ENCODE data around the gene COL23A1. TPM values are rescaled to one million over a fixed set of nuclear protein-coding genes. Genes with fewer than 3 reads are reported as not detected.

COL23A1 gene
- total RNA-seq, 2 experiments from 2014 or later = 0.10 to 0.18 TPM

DNA sequence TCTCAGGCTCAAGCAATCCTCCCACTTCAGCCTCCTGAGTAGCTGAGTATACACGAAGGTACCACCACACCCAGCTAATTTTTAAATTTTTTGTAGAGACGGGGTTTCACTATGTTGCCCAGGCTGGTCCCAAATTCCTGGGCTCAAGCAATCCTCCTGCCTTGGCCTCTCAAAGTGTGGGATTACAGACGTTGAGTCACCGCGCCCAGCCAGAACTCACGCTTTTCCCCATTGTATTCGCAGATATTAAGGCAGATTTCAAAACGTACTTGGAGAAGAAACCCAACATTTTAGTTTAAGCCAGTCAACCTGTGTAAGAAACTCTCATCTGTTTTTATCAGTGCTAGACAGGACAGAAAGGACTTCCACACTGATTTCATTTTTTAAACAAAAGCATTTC, 26.6 kb downstream of the COL23A1 start:
- H3K27me3 Mint-ChIP-seq = peaks cover 24% of the 10 kb centered on the region
- POLR2A ChIA-PET = no interaction called here
- no peak for DNase-seq
- no peaks in the 10 kb centered on the region for H3K36me3 Mint-ChIP-seq (ENCODE audit: low read depth)
- no peaks in the 10 kb centered on the region for H3K9me3 Mint-ChIP-seq
- no peak overlapping the region for H3K27ac Mint-ChIP-seq
- no peaks in the 10 kb centered on the region for H3K4me1 Mint-ChIP-seq
- CTCF ChIA-PET = no interaction called here
- H3K4me3 Mint-ChIP-seq = no peak overlapping the region

GRCh38 chr5:178561746-178562264, 28.4 kb downstream of the COL23A1 start:
- CTCF ChIA-PET = no interaction called here

DNA sequence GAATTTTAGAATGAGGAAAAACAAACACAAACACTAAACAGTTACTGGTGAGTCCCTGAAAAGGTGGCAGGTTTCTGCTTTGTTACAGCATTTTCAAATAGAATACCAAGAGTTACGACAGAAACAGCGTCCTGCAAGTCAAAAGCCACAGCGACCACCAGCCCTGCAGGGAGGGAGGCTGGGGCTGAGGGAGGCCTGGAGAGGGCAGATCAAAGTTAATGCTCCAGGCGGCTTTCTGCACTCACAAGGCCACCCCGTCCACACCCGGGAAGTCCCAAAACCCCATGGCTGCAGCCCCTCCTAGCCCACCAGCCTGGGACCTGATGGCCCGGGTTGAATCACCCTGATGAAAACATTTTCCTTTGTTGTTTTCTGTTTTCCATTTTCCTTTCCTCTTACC, 29.3 kb downstream of the COL23A1 start:
- POLR2A ChIA-PET = no interaction called here
- Mint-ChIP-seq H3K9me3 (no peaks in the 10 kb centered on the region), H3K4me1 (no peaks in the 10 kb centered on the region), H3K27me3 (peaks cover 20% of the 10 kb centered on the region), H3K36me3 (ENCODE audit: low read depth) (no peaks in the 10 kb centered on the region), H3K27ac (no peak overlapping the region), H3K4me3 (no peak overlapping the region)
- CTCF ChIA-PET = no interaction called here
- no peak for DNase-seq

More at GRCh38 chr5:178561746-178562264, 28.4 kb downstream of the COL23A1 start:
- DNase-seq = no peak
- peaks cover 20% of the 10 kb centered on the region for H3K27me3 Mint-ChIP-seq
- no peaks in the 10 kb centered on the region for H3K4me1 Mint-ChIP-seq
- H3K27ac Mint-ChIP-seq = no peak overlapping the region
- no peaks in the 10 kb centered on the region for H3K36me3 Mint-ChIP-seq (ENCODE audit: low read depth)
- no peaks in the 10 kb centered on the region for H3K9me3 Mint-ChIP-seq
- H3K4me3 Mint-ChIP-seq = no peak overlapping the region
- POLR2A ChIA-PET = no interaction called here

DNA sequence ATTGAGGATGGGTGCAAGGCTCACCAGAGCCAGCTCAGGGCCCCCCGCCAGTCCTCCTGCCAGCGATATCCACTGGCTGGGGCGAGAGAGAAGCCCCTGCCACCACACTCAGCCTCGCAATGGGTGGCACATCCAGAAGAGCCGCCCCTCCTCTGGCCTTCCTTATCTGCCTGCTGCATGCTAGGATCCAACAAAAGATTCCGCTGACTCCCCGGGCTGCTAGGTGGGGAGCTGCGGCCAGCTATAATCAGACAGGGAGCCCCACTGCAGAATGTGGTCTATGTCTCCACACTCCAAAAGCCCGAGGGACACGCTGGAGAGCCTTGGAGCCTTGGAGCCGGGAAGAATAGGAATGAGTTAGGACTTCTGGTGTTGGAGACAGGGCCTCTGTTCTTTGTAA, 32.8 kb downstream of the COL23A1 start:
- ChIA-PET POLR2A (no interaction called here), CTCF (no interaction called here)
- no peaks in the 10 kb centered on the region for H3K9me3 Mint-ChIP-seq
- H3K27ac Mint-ChIP-seq = no peak overlapping the region
- peaks cover 4% of the 10 kb centered on the region for H3K27me3 Mint-ChIP-seq
- no peak overlapping the region for H3K4me3 Mint-ChIP-seq
- DNase-seq = no peak
- no peaks in the 10 kb centered on the region for H3K36me3 Mint-ChIP-seq (ENCODE audit: low read depth)
- no peaks in the 10 kb centered on the region for H3K4me1 Mint-ChIP-seq

DNA sequence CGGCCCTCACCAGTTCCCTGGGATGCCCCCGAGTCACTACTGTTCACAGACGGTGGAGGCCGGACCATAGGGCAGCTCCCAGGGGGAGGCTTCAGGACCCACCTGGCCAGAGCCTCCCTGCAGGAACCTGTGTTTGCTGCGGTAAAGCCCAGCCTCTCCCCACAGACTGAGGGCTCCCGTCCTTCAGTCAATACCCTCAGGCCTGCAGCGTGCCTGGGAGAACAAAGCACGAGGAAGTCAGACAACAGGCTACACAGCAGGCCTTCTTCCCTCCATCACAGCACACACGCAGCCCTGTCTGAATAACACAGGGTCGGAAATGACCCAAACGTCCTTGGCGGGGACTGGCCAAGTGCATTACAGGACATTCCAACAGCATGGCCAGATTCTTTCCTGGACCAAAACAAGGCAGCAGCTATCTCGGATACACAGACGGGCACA, 34.4 kb downstream of the COL23A1 start:
- POLR2A ChIA-PET = no interaction called here
- no peak overlapping the region for H3K27ac Mint-ChIP-seq
- CTCF ChIA-PET = interaction anchor here (1.5 kb wide), 1 partner anchor 321 kb away, joined by 3 read pairs; no protein-coding TSS in a partner anchor
- no peak for DNase-seq
- H3K9me3 Mint-ChIP-seq = no peaks in the 10 kb centered on the region
- H3K27me3 Mint-ChIP-seq = peaks cover 7% of the 10 kb centered on the region
- no peak overlapping the region for H3K4me3 Mint-ChIP-seq
- no peaks in the 10 kb centered on the region for H3K36me3 Mint-ChIP-seq (ENCODE audit: low read depth)
- no peaks in the 10 kb centered on the region for H3K4me1 Mint-ChIP-seq

DNA sequence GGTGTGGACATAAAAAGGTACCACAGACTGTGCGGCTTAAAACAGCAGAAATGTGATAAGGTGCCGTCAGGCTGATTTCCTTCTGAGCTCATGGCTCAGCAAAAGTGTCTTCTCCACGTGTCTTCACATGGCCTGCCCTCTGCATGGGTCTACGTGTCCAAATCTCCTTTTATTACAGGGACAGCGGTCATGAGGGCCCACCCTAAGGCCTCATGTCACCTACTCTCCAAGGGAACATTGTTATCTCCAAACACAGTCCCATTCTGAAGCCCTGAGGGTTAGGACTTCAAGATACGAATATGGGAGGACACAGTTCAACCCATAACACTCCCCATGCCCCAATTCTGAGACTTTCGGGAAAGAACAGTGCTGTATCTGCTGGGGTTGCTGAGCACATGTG, 35.2 kb downstream of the COL23A1 start:
- H3K27me3 Mint-ChIP-seq = peaks cover 4% of the 10 kb centered on the region
- no peaks in the 10 kb centered on the region for H3K4me1 Mint-ChIP-seq
- no peaks in the 10 kb centered on the region for H3K9me3 Mint-ChIP-seq
- POLR2A ChIA-PET = no interaction called here
- CTCF ChIA-PET = no interaction called here
- H3K27ac Mint-ChIP-seq = no peak overlapping the region
- no peak overlapping the region for H3K4me3 Mint-ChIP-seq
- no peaks in the 10 kb centered on the region for H3K36me3 Mint-ChIP-seq (ENCODE audit: low read depth)
- DNase-seq = no peak

DNA sequence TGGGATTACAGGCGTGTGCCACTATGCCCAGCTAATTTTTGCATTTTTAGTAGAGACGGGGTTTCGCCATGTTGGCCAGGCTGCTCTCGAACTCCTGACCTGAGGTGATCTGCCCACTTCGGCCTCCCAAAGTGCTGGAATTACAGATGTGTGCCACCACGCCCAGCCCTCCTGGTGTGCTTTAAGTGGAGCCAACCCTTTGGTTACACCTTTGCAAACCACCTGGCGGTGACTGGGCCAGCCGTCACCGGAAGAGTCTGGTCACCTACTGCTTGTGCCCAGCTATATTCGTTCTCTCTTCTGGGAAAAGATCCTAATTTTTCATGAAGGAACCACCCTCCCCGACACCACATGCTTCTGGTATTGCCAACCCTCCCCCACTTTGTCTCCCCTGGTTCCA, 35.9 kb downstream of the COL23A1 start:
- Mint-ChIP-seq H3K27me3 (peaks cover 4% of the 10 kb centered on the region), H3K27ac (no peak overlapping the region), H3K36me3 (ENCODE audit: low read depth) (no peaks in the 10 kb centered on the region), H3K9me3 (no peaks in the 10 kb centered on the region), H3K4me1 (no peaks in the 10 kb centered on the region), H3K4me3 (no peak overlapping the region)
- DNase-seq = no peak
- ChIA-PET CTCF (no interaction called here), POLR2A (no interaction called here)

- no peaks in the 10 kb centered on the region for H3K4me1 Mint-ChIP-seq
- no peak overlapping the region for H3K27ac Mint-ChIP-seq
- no peaks in the 10 kb centered on the region for H3K36me3 Mint-ChIP-seq (ENCODE audit: low read depth)
- CTCF ChIA-PET = interaction anchor here (1.2 kb wide), 1 partner anchor 269 kb away, joined by 3 read pairs; no protein-coding TSS in a partner anchor
- POLR2A ChIA-PET = no interaction called here
- no peak overlapping the region for H3K4me3 Mint-ChIP-seq
- H3K9me3 Mint-ChIP-seq = no peaks in the 10 kb centered on the region
- no peak for DNase-seq
- H3K27me3 Mint-ChIP-seq = peaks cover 4% of the 10 kb centered on the region
These were observed 36.7 kb downstream of the COL23A1 start for GRCh38 chr5:178553517-178553916.

GRCh38 chr5:178551468-178551867, 38.7 kb downstream of the COL23A1 start:
- ChIA-PET CTCF (interaction anchor here (3.0 kb wide), 1 partner anchor 317 kb away, joined by 13 read pairs; no protein-coding TSS in a partner anchor), POLR2A (no interaction called here)
- no peaks in the 10 kb centered on the region for H3K4me1 Mint-ChIP-seq
- H3K4me3 Mint-ChIP-seq = no peak overlapping the region
- no peak for DNase-seq
- H3K36me3 Mint-ChIP-seq (ENCODE audit: low read depth) = no peaks in the 10 kb centered on the region
- H3K27me3 Mint-ChIP-seq = peaks cover 4% of the 10 kb centered on the region
- H3K9me3 Mint-ChIP-seq = no peaks in the 10 kb centered on the region
- H3K27ac Mint-ChIP-seq = no peak overlapping the region

GRCh38 chr5:178551059-178551458, 39.1 kb downstream of the COL23A1 start:
- H3K4me1 Mint-ChIP-seq = no peaks in the 10 kb centered on the region
- H3K4me3 Mint-ChIP-seq = no peak overlapping the region
- ChIA-PET POLR2A (no interaction called here), CTCF (interaction anchor here (1.3 to 3.0 kb wide), 2 partner anchors 271 to 316 kb away, joined by 3 to 13 read pairs; no protein-coding TSS in a partner anchor)
- peaks cover 4% of the 10 kb centered on the region for H3K27me3 Mint-ChIP-seq
- no peaks in the 10 kb centered on the region for H3K36me3 Mint-ChIP-seq (ENCODE audit: low read depth)
- no peak overlapping the region for H3K27ac Mint-ChIP-seq
- H3K9me3 Mint-ChIP-seq = no peaks in the 10 kb centered on the region
- DNase-seq = no peak

GRCh38 chr5:178548746-178549145, 41.4 kb downstream of the COL23A1 start:
- CTCF ChIA-PET = interaction anchor here (0.9 to 1.0 kb wide), 2 partner anchors 265 to 314 kb away, joined by 3 read pairs; no protein-coding TSS in a partner anchor
- H3K4me1 Mint-ChIP-seq = no peaks in the 10 kb centered on the region
- POLR2A ChIA-PET = no interaction called here
- H3K9me3 Mint-ChIP-seq = no peaks in the 10 kb centered on the region
- DNase-seq = no peak
- H3K27ac Mint-ChIP-seq = no peak overlapping the region
- peaks cover 4% of the 10 kb centered on the region for H3K27me3 Mint-ChIP-seq
- H3K36me3 Mint-ChIP-seq (ENCODE audit: low read depth) = no peaks in the 10 kb centered on the region
- H3K4me3 Mint-ChIP-seq = no peak overlapping the region

- POLR2A ChIA-PET = no interaction called here
- H3K27ac Mint-ChIP-seq = no peak overlapping the region
These were observed 42.3 kb downstream of the COL23A1 start for GRCh38 chr5:178547753-178548415.

DNA sequence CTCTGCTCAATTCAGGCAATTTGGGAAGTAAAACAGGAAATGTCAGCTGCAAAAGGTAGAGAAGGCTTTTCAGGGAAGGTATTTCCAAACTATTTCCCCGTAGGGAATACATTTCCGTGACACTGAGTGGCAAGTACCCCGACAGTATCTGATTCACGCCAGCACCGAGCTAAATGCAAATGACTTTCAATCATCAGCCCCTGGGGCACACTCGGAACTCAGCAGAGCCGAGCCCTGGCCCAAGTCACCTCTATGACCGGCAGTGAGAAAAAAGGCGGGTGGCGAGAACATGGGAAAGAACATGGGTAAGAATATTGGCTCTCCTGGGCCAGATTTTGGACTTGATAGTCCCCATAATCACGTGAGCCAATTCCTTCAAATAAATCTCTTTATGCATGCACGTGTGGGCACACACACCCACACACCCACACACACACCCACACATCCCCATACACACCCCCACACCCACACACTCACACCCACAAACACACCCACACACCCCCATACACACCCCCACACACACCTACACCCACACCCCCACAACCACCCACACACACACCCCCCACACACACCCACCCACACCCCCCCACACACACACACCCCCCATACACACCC, 43.0 kb downstream of the COL23A1 start:
- ChIA-PET POLR2A (no interaction called here), CTCF (no interaction called here)
- no peaks in the 10 kb centered on the region for H3K4me1 Mint-ChIP-seq
- H3K27ac Mint-ChIP-seq = no peak overlapping the region
- H3K4me3 Mint-ChIP-seq = no peak overlapping the region
- no peaks in the 10 kb centered on the region for H3K9me3 Mint-ChIP-seq
- no peak for DNase-seq
- H3K27me3 Mint-ChIP-seq = peaks cover 4% of the 10 kb centered on the region
- H3K36me3 Mint-ChIP-seq (ENCODE audit: low read depth) = no peaks in the 10 kb centered on the region

More at GRCh38 chr5:178547753-178548415, 42.3 kb downstream of the COL23A1 start:
- no peak for DNase-seq
- Mint-ChIP-seq H3K4me1 (no peaks in the 10 kb centered on the region), H3K9me3 (no peaks in the 10 kb centered on the region), H3K27me3 (peaks cover 4% of the 10 kb centered on the region), H3K4me3 (no peak overlapping the region), H3K36me3 (ENCODE audit: low read depth) (no peaks in the 10 kb centered on the region)
- CTCF ChIA-PET = no interaction called here

DNA sequence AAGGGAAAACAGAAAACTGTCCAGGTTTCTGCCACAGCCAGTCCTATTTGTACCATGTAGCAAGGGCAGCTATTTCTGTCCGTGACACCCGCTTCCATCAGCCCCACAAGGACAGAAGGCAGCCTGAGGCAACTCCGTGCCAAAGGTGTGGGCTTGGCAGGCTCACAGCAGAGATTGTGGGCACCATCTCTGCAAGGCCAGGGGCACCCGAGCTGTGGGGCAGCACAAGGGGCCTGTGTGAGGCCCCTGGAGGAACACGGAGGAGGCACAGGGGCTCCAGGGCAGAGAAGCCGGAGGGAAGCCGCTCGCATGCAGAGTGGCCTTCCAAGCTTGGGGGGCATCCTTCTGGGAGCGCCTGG, 43.5 kb downstream of the COL23A1 start:
- Mint-ChIP-seq H3K4me1 (no peaks in the 10 kb centered on the region), H3K27me3 (peaks cover under 1% of the 10 kb centered on the region), H3K27ac (no peak overlapping the region), H3K9me3 (no peaks in the 10 kb centered on the region), H3K4me3 (no peak overlapping the region), H3K36me3 (ENCODE audit: low read depth) (no peaks in the 10 kb centered on the region)
- ChIA-PET CTCF (no interaction called here), POLR2A (no interaction called here)
- DNase-seq = no peak

Data from activated CD4-positive, alpha-beta memory T cell treated with anti-CD3 and anti-CD28 coated beads, Interleukin-2, amount 10 ng/mL, durations not matched to agents 7 days and 5 days (primary cell).